Keratinocyte (primary cell): Measurements from ENCODE around the gene KCNH2. TPM values are rescaled to one million over a fixed set of nuclear protein-coding genes. Genes with fewer than 3 reads are reported as not detected.
A peak's percentile ranks its signal among the peaks of the same experiment; 100 is the strongest.

Experiments used
- DNase-seq: peaks from one replicate; pipeline ENCODE4 v3.0.0-alpha.2; 2011; ENCODE audit warnings: low read depth, missing footprints, low spot score
- FAIRE-seq: peaks from 2 replicates; lab custom pipeline; 2011; peaks lifted over from hg19 to GRCh38; lab: Jason Lieb, UNC
- H2AFZ ChIP-seq: 2 replicates; pipeline ENCODE4 v1.6.0; 2012; ENCODE audit warnings: low read length, control low read depth, inconsistent platforms; ENCODE audit not compliant: control insufficient read depth
- H3K27ac ChIP-seq: 2 replicates; pipeline ENCODE4 v1.5.1; 2011; ENCODE audit warnings: low read length; ENCODE audit not compliant: control insufficient read depth, insufficient read depth
- H3K27me3 ChIP-seq: 3 replicates; pipeline ENCODE4 v1.6.0; 2011; ENCODE audit warnings: low read length; ENCODE audit not compliant: control insufficient read depth, insufficient read depth; ENCODE audit errors: extremely low read depth
- H3K36me3 ChIP-seq, 2 experiments: 2 replicates in 1 of 2; 3 replicates in 1 of 2; pipeline ENCODE4 v1.5.1; 2011; ENCODE audit warnings: low read length in 2 of 2, mild to moderate bottlenecking in 1 of 2; ENCODE audit not compliant: control insufficient read depth in 2 of 2, insufficient read depth in 2 of 2; ENCODE audit errors: extremely low read depth in 1 of 2
- H3K4me1 ChIP-seq: 3 replicates; pipeline ENCODE4 v1.5.1; 2011; ENCODE audit warnings: low read length; ENCODE audit not compliant: control insufficient read depth, insufficient read depth; ENCODE audit errors: extremely low read depth
- H3K4me2 ChIP-seq: 3 replicates; pipeline ENCODE4 v1.6.0; 2011; ENCODE audit warnings: low read depth, low read length; ENCODE audit not compliant: control insufficient read depth, insufficient read depth; ENCODE audit errors: extremely low read depth
- H3K4me3 ChIP-seq, 3 experiments: fragments of 200-600 bp in 1 of 3; sonication (generic) in 1 of 3; 2 replicates in 2 of 3; 3 replicates in 1 of 3; pipeline ENCODE4 v1.5.1; 2011 to 2016; ENCODE audit warnings: low read length in 3 of 3, mild to moderate bottlenecking in 3 of 3, control low read depth in 2 of 3, inconsistent platforms in 1 of 3, low read depth in 1 of 3, mixed read lengths in 1 of 3, mixed run types in 1 of 3, moderate library complexity in 1 of 3; ENCODE audit not compliant: control insufficient read depth in 2 of 3, insufficient read depth in 2 of 3; ENCODE audit errors: extremely low read depth in 1 of 3
- H3K79me2 ChIP-seq: 2 replicates; pipeline ENCODE4 v1.6.0; 2012; ENCODE audit warnings: low read length; ENCODE audit not compliant: control insufficient read depth, insufficient read depth
- H3K9ac ChIP-seq: 3 replicates; pipeline ENCODE4 v1.6.0; 2011; ENCODE audit warnings: low read length; ENCODE audit not compliant: control insufficient read depth, insufficient read depth; ENCODE audit errors: extremely low read depth
- H3K9me1 ChIP-seq: 3 replicates; pipeline ENCODE4 v1.6.0; 2011; ENCODE audit warnings: low read length; ENCODE audit not compliant: control insufficient read depth, insufficient read depth; ENCODE audit errors: extremely low read depth
- H3K9me3 ChIP-seq: 2 replicates; pipeline ENCODE4 v1.5.1; 2012; ENCODE audit warnings: low read depth, low read length; ENCODE audit not compliant: control insufficient read depth
- H4K20me1 ChIP-seq: 3 replicates; pipeline ENCODE4 v1.6.0; 2011; ENCODE audit warnings: low read length; ENCODE audit not compliant: control insufficient read depth, insufficient read depth; ENCODE audit errors: extremely low read depth
- CTCF ChIP-seq, 3 experiments: IDR thresholded peaks in 1 of 3; conservative IDR thresholded peaks in 1 of 3; optimal IDR thresholded peaks in 1 of 3; 2 replicates in 2 of 3; 3 replicates in 1 of 3; pipeline versions ENCODE3 to v1.5.1; 2011; ENCODE audit warnings: low read length in 3 of 3, mild to moderate bottlenecking in 3 of 3, moderate library complexity in 2 of 3, control low read depth in 1 of 3, inconsistent platforms in 1 of 3; ENCODE audit not compliant: insufficient read depth in 2 of 3; ENCODE audit errors: extremely low read depth in 1 of 3
- EZH2 ChIP-seq: IDR thresholded peaks from one replicate; pipeline ENCODE4 v1.6.1; 2012; ENCODE audit warnings: inconsistent platforms, mild to moderate bottlenecking, low read length, moderate library complexity
- dilution Hi-C: fragments of 300-500 bp; cut with MboI; formaldehyde crosslinking; loops from one replicate; pipeline ENCODE4 v1.7.0; 2020; ENCODE audit warnings: low sequenced_read_pairs; ENCODE audit not compliant: extremely low pct_ligation_motif_present
- polyA plus RNA-seq, 5 experiments: library from polyadenylated mRNA; depleted of rRNA in 3 of 5; stranded (reverse) in 3 of 5; stranded (forward) in 1 of 5; unstranded in 1 of 5; fragments of >200 nt; gene quantifications; 1 replicate in 1 of 5; 2 replicates in 3 of 5; 3 replicates in 1 of 5; pipeline versions ENCODE4 v1.2.1 to v1.2.3, GENCODE V29; 2011 to 2012; ENCODE audit warnings: missing spikeins in 2 of 5, low read depth in 1 of 5, low replicate concordance in 1 of 5

The KCNH2 gene
- polyA plus RNA-seq, 1 donor (not counting 4 experiments of a cell fraction or from before 2014, with no cell fraction given), result 0.03 TPM

- FAIRE-seq, result no peak
- dilution Hi-C loops, result no loop called here
Measured at GRCh38 chr7:150928541-150928940, 49.6 kb downstream of the KCNH2 start.

GRCh38 chr7:150927956-150928344 lies 50.2 kb downstream of the KCNH2 start:
- FAIRE-seq (no peak), DNase-seq (no peak)
- Histone ChIP-seq H3K9ac (no peak overlapping the region), H3K4me2 (no peak overlapping the region), H2AFZ (no peak overlapping the region), H3K4me3 (no peak overlapping the region), H3K9me3 (no peaks in the 10 kb centered on the region), H3K79me2 (no peaks in the 10 kb centered on the region), H3K27ac (no peak overlapping the region), H4K20me1 (no peaks in the 10 kb centered on the region), H3K36me3 (no peaks in the 10 kb centered on the region), H3K27me3 (no peaks in the 10 kb centered on the region), H3K4me1 (no peaks in the 10 kb centered on the region), H3K9me1 (no peaks in the 10 kb centered on the region)
- no peak for TF ChIP-seq EZH2
- TF ChIP-seq CTCF (optimal IDR thresholded peaks at IDR 0.05 in 1 of 3, IDR thresholded peaks at IDR 0.05 in 1 of 3, conservative IDR thresholded peaks at IDR 0.05 in 1 of 3; ENCODE audit: extremely low read depth in 1 of 3, insufficient read depth in 2 of 3, low read length in 3 of 3), result peak in 1 of 3 experiments; percentile 15
- dilution Hi-C loops, result no loop called here

More at GRCh38 chr7:150928541-150928940, 49.6 kb downstream of the KCNH2 start:
- H3K9ac ChIP-seq, result no peak overlapping the region
- no peaks in the 10 kb centered on the region for H3K36me3 ChIP-seq
- H3K9me3 ChIP-seq, result no peaks in the 10 kb centered on the region
- TF ChIP-seq CTCF (optimal IDR thresholded peaks at IDR 0.05 in 1 of 3, IDR thresholded peaks at IDR 0.05 in 1 of 3, conservative IDR thresholded peaks at IDR 0.05 in 1 of 3; ENCODE audit: extremely low read depth in 1 of 3, insufficient read depth in 2 of 3, low read length in 3 of 3) (no peak), EZH2 (no peak)
- no peaks in the 10 kb centered on the region for H3K27me3 ChIP-seq
- no peaks in the 10 kb centered on the region for H3K79me2 ChIP-seq
- DNase-seq, result no peak
- H4K20me1 ChIP-seq, result no peaks in the 10 kb centered on the region
- H3K4me3 ChIP-seq, result no peak overlapping the region
- no peak overlapping the region for H3K4me2 ChIP-seq
- no peaks in the 10 kb centered on the region for H3K4me1 ChIP-seq
- H3K27ac ChIP-seq, result no peak overlapping the region
- no peak overlapping the region for H2AFZ ChIP-seq
- no peaks in the 10 kb centered on the region for H3K9me1 ChIP-seq
